HPDE6-E6E7 (cell line): ENCODE results near the gene ADAMTS17.

Experiments used
- DNase-seq: peaks from one replicate; pipeline ENCODE4 v3.0.0; 2011; ENCODE audit warnings: missing footprints; ENCODE audit errors: extremely low spot score

ADAMTS17 gene

DNA sequence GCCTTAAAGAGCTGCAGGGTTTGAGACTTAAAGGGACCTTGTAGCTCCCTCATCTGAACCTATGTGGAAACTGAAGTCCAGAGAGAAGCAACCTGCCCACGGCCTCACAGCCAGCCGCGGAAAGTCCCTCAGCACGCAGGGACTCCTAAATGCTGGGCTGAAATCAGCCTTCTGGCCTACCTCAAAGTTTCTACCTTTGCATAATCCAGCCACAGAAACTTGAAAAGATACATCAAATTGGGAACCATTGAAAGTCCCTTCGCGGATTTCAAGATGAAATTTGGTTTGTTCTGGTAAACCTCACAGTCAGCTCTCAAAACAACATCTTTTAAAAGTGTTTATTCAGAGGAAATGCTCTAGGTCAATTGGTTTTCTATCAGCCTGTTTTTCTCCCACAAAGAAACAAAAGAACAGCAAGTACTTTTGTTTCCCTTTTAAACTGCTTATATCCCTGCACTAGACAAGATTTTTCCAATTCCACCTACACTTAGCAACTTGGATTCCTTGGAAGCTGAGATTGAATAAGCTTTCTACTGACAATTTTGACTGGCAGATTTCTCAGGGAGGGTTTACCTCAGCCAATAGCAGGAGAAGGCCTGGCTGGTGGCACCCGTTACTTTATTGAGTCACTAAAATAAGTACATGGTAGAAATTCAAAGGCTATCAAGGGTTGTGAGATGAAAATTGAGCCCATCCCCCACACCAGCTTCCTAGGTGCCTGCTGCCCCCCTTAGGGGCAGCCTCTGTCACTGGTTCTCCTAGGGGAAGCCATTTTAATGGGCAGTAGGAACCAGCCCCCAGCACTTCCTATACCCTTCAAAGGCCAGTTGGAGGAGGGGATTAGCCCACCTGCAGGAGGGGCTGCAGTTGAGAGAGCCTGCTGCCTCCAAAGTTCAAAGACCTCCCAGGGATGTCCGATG, 171.2 kb downstream of the ADAMTS17 start:
- DNase-seq: no peak

DNA sequence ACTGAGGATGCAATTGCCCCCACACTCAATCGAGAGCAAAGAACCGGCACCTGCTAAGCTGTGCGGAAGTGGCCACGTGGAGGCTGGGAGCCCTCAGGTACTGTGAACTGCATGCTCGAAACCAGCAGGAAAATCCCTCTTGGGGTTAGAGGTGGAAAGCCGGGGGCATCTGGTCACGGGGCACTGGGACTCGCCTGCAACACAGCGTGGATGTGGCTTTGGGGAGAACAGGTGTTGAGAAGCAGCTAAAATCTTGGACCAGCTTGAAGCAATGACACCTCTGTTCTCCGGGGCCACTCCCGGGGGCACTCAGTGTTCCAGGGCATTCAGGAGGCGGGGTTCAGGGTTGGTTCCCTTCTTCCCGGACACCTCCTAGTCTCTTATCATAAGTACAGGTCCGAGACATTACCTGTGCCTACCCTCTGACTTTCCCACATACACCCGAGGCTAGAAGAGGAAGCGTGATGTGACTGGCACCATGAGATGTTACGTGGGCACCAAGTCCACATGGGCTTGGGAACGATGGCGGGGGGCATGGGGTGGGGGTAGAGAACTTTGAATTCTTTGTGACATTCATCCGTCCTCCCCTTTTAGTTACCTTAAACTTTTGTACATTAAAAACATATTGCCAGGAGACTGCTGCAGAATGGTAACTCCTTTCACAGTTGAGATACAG, 172.0 kb downstream of the ADAMTS17 start:
- no peak for DNase-seq

DNA sequence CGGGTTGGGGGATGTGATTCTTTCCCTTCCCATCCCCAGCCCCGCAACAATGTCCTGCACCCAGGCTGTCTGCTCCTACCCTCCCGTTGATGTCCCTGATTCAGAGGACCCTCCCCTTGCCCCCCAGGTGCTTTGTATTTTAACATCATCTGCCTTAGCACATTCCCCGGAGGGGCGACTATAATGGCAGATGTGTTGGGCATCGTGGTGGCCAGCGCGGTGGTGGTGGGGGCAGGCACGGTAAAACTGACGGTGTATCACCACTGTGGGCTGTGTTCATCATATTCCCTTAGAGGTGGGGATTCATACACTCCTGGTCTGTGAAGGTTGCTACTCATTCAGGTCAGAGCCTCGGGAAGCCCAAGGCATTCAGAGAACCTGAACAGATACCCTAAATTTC, 173.0 kb downstream of the ADAMTS17 start:
- no peak for DNase-seq

DNA sequence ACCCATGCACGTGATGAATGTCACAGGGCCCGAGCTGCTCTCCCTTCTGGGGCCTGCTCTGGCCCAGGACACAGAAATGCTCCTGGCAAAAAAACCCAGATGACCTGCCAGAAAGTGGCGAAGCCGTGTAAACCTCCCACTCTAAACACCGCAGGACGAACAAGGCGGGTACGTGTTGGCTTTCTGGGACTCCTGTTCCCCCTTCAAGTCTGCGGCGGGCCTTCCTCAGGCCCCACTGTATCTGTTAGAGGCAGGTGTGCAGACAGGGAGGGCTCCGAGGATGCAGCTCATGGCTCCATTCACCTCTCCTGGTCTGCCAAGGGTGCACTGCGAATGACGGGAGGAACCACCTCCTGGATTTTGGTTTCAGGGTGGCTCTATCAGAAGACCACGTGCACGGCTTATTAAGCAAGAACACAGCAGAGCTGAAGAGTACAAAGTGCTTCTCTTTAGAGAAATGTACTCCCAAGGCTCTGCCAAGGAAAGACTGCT, 173.8 kb downstream of the ADAMTS17 start:
- DNase-seq: no peak

DNA sequence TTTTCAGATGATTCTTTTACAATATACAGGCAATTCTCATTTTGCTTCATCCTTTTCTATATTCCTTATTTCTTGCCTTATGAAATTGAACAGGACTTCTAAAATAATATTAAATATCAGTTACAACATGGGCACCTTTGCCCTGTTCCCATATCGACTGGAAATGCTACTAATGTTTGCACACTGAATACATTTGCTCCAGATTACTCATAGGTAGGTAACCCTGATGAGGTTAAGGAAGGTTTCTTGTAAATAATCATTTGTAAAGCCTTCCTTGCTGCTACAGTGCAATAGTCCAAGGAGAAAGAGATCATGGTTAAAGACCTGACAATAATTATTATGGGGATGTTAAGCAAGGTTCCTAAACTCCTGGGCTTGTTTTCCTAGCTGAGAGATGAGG, 175.5 kb downstream of the ADAMTS17 start:
- DNase-seq: no peak

DNA sequence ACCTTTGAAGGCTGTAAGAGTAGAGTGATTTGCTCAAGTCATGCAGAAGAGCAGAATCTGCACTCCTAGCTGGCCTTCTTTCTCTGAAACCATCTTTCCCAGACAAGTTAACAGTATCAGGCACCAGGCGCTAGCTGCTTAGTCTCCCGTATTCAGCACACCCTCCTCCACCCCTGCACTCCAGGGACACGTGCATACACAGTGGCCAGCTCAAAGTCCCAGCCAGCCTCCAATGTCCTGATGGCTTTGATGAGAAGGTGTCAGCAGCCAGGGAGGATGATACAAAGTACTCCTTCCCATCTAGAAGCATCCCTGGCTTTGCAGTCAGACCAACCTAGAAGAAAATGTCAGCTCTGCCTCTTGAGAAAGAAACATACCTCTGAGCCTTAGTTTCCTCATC, 177.8 kb downstream of the ADAMTS17 start:
- no peak for DNase-seq

DNA sequence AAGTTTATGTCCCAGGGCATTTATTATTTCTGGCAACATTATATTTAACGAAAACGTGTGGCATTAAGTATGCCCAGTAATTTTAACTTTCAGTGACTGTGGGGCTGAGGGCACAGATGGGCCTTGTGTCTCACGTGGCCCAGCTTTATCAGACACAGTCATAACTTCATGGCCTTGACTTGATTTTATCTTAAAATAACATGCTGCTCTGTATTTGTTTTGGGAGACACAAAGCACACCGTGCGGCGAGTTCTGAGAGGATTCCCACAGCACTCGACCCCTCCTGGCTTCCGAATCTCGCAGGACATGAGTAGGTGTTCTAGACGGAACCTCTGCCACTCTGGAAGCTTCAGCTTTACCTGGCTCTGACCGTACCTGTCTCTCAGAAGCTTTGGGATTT, 180.8 kb downstream of the ADAMTS17 start:
- no peak for DNase-seq

DNA sequence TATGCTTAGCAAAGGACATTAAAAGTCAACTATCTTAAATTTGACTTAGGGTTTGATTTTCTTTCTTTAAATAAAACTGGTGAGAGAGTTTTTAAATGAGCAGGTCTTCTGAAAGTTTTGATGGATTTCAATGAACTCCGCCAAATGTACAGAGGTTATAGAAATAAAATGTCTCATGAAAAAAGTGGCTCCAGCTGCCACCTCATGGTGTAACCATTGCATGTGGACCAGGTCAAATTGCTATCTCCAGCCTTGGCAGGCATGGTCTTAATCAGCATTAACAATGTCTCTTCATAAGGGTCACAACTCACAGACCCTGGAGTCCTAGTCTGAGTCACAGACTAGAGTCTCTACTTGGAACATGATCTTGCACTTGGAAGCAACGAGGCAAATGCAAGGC, 182.3 kb downstream of the ADAMTS17 start:
- DNase-seq: no peak

DNA sequence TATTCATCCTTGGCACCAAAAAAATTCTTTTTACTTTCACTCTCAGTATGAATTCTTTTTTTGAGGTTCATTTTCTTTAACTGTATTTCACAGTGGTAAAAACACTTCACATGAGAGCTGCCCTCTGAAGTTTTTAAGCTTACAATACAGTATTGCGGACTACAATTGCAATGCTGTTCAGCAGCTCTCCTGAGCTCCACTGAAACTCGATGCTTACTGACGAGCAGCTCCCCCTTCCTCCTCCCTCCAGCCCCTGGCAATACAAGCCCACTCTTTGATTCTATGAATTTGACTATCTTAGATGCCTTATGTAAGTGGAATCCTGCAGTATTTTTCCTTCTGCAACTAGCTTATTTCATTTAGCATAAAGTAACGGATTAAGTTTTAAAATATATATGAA, 183.4 kb downstream of the ADAMTS17 start:
- no peak for DNase-seq

DNA sequence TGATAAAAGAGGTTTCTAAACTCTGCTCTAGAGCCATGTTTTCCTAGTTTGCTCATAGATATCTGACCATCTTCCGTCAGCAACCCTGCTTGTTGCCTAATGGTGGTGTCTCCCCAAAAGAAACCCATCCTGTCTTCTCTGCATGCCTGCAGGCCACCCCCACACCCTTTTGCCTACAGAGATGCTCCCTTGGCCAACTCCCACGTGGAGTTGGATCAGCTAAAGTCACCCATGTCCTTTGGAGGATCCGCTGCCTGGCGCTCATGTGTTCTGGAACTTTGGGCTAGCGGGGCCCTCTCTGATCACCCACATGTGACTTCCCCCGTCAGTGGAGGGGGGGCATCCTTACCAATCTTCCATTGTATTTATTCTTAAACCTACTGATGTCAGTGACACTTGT, 185.6 kb downstream of the ADAMTS17 start:
- no peak for DNase-seq

DNA sequence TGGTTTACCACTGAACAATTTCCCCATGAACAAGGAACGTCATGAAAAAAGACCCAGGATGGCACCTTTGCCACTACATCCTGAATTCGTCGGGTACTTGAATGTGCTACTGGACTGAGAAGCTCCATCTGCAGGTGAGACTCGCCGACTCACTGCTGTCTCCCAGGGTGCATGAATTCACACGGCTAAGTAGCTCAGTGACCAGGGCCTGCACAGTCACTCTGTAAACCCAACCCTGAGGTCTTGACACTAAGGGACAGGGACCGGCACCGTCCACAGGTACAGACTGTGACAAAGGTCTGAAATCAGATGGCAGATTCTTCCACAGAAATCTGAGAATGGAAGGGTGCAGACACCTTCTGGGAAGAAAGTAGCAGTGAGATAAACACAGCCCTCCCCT, 187.4 kb downstream of the ADAMTS17 start:
- no peak for DNase-seq

DNA sequence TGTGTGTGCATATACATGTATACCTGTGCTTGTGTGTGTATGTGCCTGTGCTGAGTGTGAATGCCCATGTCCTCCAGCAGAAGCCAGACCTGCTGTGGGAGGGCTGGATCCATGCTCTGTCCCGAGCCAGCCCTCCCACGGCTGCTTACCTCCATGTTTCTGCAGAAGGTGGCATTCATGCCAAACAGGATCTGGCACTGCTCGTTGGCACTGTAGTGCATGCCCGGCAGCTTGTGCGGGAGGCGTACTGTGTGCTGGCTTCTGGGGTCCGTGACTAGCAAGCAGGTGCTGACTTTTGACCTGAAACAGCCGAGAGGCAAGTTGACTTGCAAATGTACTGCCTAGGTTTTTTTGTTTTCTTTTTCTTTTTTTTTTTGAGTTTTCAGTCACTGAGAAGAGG, 189.3 kb downstream of the ADAMTS17 start:
- DNase-seq: no peak

DNA sequence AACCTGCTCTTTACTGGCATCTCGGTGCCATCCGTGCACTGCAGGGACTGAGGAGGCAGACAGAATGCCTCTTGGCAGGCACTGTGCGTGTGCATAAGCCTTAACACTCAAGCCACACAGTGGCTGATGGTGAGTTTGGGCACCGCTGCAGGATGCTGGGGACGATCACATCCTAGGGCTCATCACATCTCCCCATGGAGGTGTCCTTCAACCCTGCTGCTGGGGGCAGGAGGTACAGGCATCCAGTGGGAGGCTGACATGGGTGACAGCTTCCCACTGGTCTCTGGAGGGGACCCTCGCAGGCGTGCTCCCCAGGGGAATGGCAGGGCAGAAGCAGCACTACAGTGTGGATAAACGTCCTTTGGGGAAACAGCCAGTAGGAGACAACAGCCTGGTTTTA, 190.9 kb downstream of the ADAMTS17 start:
- DNase-seq: no peak

DNA sequence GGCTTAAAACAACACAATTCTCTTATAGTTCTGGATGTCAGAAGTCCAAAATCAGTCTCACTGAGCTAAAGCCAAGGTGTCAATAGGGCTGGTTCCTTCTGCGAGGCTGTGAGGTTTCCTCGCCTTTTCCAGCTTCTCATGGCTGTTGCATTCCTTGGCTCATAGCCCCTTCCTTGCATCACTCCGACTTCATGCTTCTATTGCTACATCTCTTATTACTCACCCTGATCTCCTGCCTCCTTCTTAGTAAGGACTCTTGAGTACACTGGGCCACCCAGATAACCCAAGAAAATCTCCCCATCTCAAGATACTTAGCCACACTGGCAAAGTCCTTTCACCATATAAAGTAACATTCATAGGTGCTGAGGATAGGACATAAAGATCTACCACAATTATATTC, 193.9 kb downstream of the ADAMTS17 start:
- no peak for DNase-seq

DNA sequence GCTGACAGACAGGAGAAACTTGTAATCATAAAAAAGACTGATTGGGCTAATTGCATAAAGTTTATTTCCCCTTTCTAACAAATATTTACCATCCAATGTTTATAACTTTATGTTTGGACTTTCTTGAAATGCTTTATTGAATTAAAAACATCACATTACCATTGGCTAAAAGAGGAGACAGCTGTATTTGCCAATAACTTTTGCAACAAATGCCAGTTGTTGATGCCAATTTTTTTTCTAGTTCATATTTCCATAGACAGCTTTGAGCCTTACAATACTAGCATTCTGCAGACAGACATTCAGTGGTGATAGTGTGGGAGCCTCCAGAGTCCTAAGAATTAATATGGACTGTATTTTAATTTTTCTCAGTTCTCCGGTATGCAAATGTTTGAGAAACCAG, 198.4 kb downstream of the ADAMTS17 start:
- DNase-seq: no peak

DNA sequence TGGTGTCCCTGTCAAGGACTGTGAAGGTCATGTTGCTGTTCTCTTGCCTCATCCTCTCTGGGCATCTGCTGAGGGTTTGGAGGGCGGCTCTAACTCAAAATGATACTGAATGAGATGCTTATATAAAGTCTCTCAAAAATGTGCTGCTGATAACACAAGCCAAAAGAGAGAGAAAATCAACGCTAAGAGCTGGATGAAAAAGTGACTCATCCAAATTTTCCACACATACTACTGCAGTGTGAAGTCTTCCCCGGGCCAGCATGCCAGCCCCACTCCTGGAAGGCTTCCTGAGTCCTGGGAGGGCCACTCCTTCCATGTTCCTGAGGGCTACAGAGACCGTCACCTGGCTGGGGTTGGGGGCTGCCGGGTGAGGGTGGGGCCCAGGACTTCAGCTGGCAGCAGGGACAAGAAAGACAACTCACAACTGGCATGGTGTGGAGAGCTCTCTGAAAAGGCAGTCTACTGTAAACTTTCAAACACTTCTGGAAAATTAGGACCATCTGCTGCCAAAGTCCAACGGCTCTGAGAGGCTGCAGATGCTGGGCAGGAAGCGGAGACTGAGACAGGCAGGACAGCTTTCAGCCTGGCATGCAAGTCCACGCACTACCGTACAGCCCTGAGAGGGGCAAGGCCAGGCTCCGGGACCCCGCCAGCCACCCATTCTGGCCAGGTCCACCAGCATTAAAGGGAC, 200.3 kb downstream of the ADAMTS17 start:
- DNase-seq: no peak

DNA sequence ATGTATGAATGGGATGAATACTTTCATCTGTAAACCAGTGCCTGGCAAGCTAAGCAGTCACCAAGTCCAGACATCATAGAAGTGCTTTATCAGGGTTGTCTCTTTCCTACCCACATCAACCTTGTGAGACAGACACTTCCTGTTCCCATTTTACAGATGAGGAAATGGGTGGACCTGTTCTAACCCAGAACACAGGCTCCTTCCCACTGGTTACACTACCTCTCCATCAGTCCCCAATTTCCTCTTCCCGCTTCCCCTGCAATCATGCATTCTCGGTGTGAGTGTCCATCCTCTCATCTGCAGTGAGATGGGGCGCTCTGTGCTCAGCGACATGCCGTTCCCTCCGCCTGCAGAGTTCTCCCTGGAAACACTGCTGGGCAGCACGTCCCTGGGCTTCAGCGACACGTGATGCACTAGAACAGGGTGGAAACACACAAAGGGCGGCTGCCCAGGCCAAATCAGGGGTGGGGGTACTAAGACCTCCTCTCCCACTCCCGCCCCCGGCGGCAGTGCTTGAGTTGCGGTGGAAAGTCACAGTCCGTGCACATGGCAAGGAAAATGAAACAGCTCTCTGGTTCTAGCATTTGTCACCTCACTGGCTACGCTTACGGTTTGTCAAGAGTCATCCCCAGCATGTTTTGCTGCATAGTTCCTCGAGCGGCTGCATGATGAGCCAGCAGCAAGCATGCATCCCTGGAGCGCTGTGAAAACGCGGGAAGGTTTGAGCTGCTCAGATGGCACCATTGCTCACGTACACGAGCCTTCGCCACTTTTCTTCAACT, 201.1 kb downstream of the ADAMTS17 start:
- DNase-seq: no peak

DNA sequence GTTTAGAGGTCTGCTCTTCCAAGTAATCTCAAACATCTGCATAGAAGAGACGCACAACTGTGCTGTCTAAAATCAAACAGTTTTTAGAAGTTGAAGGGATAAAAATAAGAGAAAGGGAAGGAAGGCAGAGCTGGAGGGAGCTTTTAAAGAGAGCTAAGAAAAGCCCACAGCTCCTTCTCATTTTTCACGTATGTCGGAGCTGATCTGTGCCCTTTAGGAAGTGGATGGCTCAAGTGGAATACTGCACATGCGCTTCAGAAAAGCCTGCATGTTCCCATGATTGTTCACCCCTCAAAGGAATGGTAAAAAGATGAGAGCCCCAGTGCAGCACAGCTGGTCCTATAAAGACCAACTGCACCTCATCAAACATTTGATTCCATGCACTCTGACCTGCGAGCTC, 207.2 kb downstream of the ADAMTS17 start:
- no peak for DNase-seq

DNA sequence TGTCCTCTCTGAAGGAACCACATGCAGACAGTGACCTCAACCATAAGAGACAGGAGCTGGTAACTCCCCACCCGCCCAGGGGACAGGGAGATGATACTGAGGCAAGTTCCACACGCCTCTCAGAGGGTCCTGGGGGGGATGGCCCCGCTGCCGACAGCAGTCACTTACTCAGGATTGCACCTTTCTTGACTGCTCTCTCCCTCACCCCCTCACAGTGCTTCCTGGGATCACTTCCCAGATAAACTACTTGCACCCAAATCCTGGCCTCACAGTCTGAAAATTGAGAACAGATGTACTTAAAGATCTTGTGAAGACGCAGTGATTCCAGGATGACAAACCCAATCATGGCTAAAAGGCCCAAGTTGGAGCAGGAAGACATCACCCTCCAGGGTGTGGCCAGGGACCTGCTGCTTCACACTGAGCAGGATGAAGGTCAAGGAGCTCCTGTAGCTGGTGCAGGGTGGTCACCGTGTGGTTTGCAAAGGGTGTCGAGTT, 207.6 kb downstream of the ADAMTS17 start:
- no peak for DNase-seq

DNA sequence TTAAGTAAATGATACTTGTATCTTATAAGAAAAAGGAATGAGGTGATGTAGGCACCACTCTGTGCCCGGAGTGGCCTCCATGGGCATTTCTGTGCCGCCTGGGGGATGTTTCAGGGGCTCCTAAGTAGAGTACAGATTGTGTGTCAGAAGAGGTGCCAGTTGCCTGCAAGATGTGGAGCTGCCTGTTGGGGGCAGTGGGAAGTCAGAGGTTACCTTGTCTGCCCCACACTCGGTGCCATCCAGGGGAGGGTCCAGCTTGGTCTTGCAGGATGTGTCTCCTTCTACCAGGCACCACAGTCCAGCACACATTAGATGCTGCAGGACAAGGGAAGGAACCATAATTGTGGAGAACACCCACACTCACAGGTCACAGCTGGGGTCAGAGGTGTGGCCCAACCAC, 208.8 kb downstream of the ADAMTS17 start:
- no peak for DNase-seq

DNA sequence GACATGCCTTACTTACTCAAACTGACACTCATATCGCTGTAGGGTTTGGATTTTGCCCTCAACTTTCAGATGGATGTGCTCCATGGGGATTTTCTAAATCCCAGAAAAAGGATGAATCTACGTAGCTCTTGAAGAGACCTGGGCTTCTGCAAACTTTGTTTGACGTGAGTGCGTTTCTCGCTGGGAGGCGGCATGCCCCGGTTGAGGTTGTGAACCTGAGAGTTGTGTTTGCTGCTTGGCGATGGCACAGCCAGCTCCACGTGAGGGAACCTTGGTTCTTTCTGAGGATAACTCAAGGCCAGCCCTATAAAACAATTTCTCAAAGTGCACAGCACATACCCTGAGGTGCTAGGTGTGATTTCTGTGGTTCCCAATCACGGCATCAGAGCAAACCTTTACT, 209.5 kb downstream of the ADAMTS17 start:
- no peak for DNase-seq
